C4-2B (cell line): Measurements from ENCODE around the gene FERMT3.

ENCODE experiments used
- H3K27ac ChIP-seq: fragments of 450-650 bp; 2 replicates; pipeline ENCODE4 v1.5.1; 2017
- ZFX ChIP-seq: fragments of 450-650 bp; IDR thresholded peaks from 2 replicates; pipeline ENCODE4 v1.6.1; 2017
- TF ChIP-seq, protein P1 (sequence below): fragments of 450-650 bp; conservative IDR thresholded peaks from 2 replicates; pipeline ENCODE4 v1.5.1; 2017; ENCODE audit warnings: mild to moderate bottlenecking

Gene FERMT3

DNA sequence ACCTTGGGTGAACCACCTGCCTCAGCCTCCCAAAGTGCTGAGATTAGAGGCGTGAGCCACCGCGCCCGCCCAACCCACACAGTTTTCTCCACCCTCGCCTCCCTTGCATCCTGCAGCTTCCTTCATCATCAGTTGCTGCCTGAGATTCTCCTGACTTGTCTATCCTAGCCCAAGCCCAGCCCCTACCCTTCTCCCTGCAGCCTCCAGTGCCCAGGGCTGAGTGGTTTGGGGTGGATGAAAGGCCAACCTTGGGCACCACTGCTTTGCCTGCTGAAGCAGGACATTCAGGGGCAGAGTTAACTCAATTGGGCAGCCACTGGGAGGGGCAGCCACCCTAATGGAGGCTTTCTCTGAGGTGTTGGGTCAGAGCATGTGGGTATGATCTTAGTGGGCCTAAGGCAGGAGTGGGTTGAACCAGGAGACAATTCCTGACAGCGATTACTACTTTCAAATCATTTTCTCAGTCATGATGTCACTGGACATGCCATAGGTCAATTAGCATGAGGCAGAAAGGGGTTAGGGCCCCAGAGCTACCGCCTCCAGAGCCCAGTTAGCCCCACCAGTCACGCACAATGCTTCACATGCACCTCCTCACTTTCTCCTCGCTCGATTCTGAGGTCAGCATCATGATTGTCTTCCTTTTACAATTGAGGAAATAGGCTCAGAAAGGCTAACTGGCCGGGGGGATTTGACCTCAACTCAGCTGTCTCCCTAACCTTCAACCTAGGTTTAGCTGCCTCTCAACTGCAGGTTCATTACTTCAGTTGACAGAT, 33.3 kb downstream of the FERMT3 start:
- H3K27ac ChIP-seq = peak overlapping the region; percentile 86
- TF ChIP-seq ZFX = no peak
- TF ChIP-seq, protein P1, sequence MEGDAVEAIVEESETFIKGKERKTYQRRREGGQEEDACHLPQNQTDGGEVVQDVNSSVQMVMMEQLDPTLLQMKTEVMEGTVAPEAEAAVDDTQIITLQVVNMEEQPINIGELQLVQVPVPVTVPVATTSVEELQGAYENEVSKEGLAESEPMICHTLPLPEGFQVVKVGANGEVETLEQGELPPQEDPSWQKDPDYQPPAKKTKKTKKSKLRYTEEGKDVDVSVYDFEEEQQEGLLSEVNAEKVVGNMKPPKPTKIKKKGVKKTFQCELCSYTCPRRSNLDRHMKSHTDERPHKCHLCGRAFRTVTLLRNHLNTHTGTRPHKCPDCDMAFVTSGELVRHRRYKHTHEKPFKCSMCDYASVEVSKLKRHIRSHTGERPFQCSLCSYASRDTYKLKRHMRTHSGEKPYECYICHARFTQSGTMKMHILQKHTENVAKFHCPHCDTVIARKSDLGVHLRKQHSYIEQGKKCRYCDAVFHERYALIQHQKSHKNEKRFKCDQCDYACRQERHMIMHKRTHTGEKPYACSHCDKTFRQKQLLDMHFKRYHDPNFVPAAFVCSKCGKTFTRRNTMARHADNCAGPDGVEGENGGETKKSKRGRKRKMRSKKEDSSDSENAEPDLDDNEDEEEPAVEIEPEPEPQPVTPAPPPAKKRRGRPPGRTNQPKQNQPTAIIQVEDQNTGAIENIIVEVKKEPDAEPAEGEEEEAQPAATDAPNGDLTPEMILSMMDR = no peak

DNA sequence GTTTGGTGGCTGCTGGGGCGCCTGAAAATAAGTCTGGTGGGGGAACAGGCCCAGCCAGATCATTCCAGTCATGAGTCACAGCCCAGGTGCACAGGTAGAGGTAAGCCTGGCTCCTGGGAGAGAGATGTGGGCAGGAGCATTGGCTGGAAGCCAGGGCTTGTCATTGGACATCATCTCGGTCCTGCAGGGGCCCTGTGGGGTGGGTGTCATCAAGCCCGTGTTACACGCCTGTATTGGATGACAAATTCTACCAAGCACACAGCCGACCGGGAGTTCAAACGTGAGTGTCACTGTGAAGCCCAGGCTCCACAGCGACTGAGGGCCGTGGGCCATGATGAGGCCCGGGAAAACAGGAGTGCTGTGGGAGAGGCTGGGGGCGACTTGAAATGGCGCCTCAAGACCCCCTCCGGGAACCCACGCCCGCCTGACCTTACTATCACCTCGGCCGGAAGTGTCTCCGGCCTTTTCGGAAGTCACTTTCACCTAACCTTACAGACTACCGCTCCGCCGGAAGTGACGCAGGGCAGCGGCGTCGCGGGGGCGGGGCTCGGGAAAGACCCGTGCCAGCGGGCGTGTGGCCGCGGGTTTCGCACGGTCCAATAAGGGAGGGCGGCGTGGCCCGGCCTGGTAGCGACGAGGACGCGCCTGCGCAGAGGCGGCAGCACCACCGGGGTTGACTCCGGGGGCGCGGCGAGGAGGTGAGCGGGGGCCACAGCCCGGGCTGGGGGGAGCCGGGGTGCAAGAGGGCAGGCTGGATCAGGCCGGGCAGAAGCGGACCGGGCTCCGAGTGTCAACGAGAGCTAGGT, 34.1 kb downstream of the FERMT3 start, which contains the start of gene FKBP2:
Gene FKBP2, plus strand, starts transcription at position 661 of the 806 bp plus-strand sequence. CDS start 1,293 bp downstream, outside the sequence.
- H3K27ac ChIP-seq = peak within 1 kb of the TSS; percentile 86

DNA sequence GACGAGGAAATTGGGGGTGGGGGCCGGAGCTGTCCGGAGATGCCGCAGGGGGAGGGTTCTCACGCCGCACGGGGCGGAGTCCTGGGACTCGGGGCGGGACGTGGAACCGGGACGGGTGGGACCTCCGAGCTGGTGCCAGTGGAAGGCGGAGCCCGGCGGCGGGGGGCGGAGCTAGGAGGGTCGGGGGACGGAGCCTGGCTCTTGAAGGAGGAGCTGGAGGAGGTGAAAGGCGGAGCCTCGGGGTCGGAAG, 34.6 kb downstream of the FERMT3 start:
- TF ChIP-seq ZFX = no peak
- TF ChIP-seq, protein P1 = no peak
- peak overlapping the region; percentile 86 for H3K27ac ChIP-seq

More for the DNA sequence above, 34.1 kb downstream of the FERMT3 start, which contains the start of gene FKBP2:
- TF ChIP-seq, protein P1 = no peak
- TF ChIP-seq ZFX = no peak

DNA sequence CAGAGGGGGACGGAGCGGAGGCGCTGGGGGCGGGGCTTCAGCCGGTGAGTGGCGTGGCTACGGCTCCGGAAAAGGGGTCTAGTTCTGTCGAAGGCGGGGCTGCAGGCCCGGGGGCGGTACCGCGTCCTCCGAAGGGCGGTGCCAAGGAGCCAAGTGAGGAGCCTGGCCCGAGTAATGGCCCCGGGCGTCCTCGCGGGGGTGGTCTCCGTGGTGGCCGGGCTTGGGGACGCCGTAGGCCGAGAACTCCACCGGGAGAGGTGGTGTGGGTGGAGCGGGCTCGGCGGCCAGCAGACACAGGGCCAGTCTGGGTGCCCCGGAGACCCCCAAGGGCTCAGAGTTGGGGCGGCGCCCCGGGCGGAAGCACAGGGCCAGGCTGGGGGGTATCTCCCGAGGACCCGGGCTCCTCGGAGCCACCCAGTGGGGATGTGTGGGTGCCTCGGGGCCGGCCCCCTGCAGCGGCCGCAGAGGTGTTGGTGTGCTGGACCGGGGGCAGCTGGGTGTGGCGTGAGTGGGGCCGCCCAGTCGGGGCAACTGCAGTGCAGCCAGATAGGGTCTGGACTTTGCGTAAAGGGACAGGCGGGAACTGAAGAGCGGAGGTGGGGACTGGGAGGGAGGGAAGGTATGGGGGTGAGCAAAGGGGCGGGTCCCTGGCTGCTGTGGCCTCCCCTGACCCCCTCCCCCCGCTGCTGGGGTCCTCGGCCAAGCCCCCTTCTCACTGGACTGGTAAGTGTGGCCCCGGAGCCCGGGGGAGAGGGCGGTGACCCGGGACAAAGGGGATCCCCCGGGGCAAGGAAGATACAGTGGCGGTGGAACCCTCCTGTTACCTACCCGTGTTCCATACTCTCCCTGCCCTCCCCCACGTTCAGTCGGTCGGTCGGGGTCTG, 35.2 kb downstream of the FERMT3 start:
- TF ChIP-seq, protein P1 = no peak
- TF ChIP-seq ZFX = no peak
- H3K27ac ChIP-seq = peak overlapping the region; percentile 86

DNA sequence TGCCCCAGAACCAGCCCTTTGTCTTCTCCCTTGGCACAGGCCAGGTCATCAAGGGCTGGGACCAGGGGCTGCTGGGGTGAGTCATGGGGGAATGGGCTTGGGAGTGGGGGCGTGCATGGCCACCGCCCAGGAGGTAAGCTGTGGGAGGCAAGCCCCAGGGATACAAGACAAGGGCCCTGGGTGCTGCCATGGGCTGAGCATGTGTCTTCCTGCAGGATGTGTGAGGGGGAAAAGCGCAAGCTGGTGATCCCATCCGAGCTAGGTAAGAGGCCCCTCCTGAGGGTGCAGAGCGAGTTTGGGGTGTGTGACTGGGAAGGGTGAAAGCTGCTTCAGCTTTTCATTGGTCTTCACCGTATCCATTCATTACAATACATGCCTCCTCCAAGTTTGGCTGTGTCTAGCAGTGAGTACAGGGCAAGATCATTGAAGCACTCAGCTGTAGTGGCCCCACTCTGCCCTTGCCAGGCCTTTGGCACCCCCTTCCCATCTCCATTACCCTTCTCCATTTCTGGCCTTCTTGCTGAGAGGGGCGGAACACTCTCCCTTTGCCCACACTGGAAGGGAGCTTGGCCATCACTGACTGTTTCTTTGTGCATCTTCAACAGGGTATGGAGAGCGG, 36.8 kb downstream of the FERMT3 start:
- TF ChIP-seq, protein P1 = no peak
- TF ChIP-seq ZFX = no peak
- H3K27ac ChIP-seq = peak overlapping the region; percentile 86

DNA sequence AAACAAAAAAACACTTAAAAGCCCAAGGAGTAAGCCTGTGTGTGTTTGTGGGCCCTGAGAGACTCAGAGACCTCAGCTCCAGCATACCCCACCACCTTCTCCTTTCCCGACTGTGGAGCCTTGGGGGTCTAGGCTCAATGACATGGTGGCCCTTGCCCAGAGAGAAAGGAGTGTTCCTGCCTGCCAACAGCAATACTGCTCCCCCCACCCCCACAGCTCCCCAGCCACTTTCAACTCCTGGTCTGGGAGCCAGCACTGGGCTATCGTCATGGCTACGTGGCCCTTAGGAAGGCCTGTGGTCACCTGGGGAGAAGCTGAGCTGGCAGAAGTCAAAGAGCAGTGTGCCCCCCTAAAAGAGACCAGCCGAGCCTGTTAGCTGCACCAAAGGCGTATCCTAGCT, 37.6 kb downstream of the FERMT3 start:
- TF ChIP-seq, protein P1 = no peak
- no peak for TF ChIP-seq ZFX
- no peak overlapping the region; the same call in 1 of the 2 replicates for H3K27ac ChIP-seq
